Caki2 (cell line): ENCODE measurements around the gene SLC10A7. TPM values are rescaled to one million over a fixed set of nuclear protein-coding genes. Genes with fewer than 3 reads are reported as not detected.

ENCODE experiments used
- DNase-seq: peaks from one replicate; pipeline ENCODE4 v3.0.0-alpha.2; 2015; ENCODE audit warnings: low read depth
- in situ Hi-C: cut with HindIII; loops from 2 replicates; pipeline ENCODE4 v1.10.0; 2016; ENCODE audit warnings: low sequenced_read_pairs, low pct_unique_long_range_greater_than_20kb, mixed read lengths
- total RNA-seq: library from RNA; depleted of rRNA; stranded (reverse); fragments of >200 nt; shearing (Covaris generic); gene quantifications from 2 replicates; pipeline ENCODE4 v1.2.3, GENCODE V29; 2014; ENCODE audit warnings: low replicate concordance; rRNA removed

Gene SLC10A7, protein sequence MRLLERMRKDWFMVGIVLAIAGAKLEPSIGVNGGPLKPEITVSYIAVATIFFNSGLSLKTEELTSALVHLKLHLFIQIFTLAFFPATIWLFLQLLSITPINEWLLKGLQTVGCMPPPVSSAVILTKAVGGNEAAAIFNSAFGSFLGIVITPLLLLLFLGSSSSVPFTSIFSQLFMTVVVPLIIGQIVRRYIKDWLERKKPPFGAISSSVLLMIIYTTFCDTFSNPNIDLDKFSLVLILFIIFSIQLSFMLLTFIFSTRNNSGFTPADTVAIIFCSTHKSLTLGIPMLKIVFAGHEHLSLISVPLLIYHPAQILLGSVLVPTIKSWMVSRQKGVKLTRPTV
- total RNA-seq, result 4.9 and 5.6 TPM in 2 replicates

- in situ Hi-C loops, result no loop called here
- DNase-seq, result peak; percentile 69
Measured at GRCh38 chr4:146521541-146522097, at the start of gene SLC10A7. Gene SLC10A7 (minus strand): TSS chr4:146521940. CDS start chr4:146521717, 223 bp downstream.

GRCh38 chr4:146567396-146567795, 45.7 kb upstream of the SLC10A7 start:
- in situ Hi-C loops, result no loop called here
- DNase-seq, result no peak

DNA sequence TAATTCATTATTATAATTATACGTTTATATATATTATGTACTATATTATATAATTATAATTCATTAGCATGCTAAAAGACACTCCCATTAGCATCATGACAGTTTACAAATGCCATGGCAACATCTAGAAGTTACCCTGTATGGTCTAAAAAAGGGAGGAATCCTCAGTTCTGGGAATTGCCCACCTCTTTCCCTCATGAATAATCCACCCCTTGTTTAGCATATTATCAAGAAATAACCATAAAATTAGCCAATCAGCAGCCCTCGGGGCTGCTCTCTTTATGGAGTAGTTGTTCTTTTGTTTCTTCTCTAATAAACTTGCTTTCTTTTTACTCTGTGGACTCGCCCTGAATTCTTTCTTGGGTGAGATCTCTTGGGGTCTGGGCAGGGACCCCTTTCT, 42.8 kb upstream of the SLC10A7 start:
- DNase-seq, result no peak
- in situ Hi-C loops, result no loop called here

DNA sequence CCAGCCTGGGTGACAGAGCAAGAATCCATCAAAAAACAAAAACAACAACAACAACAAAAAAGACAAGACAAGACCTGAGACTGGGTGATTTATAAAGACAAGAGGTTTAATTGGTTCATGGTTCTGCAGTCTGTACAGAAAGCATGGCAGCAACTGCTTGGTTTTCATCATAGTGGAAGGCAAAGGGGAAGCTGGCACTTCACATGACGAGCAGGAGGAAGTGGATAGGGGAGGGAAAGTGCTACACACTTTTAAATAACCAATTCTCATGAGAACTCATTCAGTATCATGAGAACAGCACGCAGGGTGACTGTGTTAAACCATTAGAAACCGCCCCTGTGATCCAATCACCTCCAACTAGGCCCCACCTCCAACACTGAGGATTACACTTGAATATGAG, 28.4 kb upstream of the SLC10A7 start:
- in situ Hi-C loops, result no loop called here
- DNase-seq, result no peak

- in situ Hi-C loops, result no loop called here
- DNase-seq, result no peak
Measured at GRCh38 chr4:146548443-146548842, 26.7 kb upstream of the SLC10A7 start.

- in situ Hi-C loops, result no loop called here
- no peak for DNase-seq
Measured at GRCh38 chr4:146545102-146545501, 23.4 kb upstream of the SLC10A7 start.

DNA sequence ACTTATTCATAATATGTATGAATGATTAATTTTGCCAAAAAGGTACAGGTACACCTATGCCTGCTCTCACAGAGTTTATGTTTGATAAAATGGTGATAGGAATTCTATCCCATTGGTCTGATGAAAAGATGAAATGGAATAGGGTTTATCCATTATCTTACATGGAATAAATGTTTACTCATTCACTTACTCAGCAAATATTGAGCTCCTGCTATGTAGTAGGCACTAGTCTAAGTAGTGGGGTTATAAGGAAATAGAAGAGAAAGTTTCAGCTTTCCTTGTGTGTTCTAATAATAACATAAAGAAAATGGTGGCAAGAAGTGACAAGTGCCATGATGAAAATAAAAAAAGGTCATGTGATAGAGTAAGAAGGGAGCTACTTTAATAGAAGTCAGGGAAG, 12.4 kb upstream of the SLC10A7 start:
- DNase-seq, result no peak
- in situ Hi-C loops, result no loop called here

DNA sequence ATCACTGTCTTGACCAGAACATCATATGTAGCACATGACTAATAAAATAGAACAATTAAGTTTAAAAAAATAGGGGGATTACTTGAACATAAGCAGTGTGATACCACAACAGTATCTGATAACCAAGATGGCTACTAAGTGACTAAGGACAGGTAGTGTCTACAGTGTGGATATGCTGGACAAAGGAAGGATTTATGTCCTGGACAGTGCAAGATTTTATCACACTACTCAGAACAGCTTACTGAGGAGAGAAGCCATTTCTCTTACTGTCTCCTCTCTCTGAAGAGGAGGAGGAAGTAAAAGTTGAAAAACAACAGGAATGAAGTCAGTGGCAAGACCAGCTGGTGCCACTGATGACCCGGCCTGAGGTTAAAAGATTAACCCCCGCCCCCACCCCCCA, 4.0 kb upstream of the SLC10A7 start:
- in situ Hi-C loops, result no loop called here
- no peak for DNase-seq

DNA sequence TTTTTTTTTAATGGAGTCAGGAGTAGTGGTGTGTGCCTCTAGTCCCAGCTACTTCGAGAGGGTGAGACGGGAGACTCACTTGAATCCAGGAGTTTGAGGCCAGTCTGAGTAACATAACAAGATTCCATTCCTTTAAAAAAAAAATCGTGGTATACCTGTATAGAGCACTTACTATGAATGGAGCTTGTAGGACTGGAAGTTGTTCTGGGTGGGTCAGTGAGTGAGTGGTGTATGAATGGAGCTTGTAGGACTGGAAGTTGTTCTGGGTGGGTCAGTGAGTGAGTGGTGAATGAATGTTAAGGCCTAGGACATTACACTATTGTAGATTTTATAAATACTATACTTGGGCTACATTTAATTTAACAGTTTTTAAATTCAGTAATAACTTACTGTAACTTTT, 2.9 kb upstream of the SLC10A7 start:
- no peak for DNase-seq
- in situ Hi-C loops, result no loop called here

DNA sequence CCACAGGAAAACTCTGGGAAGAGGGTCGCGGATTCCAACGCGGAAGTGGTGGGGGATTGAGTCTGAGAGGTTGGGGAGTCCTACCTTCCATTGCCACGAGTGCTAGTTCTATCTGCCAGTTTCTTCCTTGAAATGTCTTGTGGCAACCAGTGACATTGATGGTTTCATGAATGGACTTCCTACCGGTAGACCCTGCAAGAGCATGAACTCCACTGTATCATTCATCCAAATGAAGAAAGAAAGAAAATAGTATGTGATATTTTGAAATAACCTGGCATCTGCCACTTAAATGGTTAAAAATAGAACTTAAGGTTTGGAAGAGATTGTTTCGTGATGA, 1.1 kb upstream of the SLC10A7 start:
- no peak for DNase-seq
- in situ Hi-C loops, result no loop called here

GRCh38 chr4:146522098-146522868, 543 bp upstream of the SLC10A7 start:
- in situ Hi-C loops, result no loop called here
- DNase-seq, result peak; percentile 80

DNA sequence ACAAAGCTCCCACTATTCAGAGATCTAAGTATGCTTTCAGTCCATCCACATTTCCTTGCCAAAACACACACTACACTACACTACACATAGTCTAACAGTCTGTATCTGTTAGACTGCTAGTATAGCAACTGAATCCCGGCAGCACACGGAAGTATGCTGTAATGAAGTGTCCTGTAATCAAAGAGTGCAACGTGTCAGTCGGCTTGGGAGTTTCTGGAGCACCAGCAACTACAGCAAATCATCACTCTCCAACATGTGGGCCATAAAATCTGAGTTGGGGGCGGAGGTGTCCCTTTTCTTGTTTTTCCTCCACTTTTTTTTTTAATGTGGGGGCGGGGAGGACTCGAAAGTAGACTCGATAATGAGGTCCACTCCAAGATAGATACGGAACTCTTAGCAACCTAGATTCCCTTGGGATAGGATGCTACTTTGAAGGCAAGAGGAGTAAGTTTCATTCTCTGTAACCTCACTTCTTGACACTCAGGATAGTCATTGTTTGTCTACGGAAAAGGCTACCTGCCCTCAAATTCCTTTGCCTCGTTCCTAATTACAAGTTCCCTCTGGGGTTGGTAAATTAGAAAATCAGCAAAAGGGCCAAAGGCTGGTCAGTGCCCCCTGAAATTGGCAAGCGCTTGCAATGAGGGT, 722 bp downstream of the SLC10A7 start:
- peak; percentile 56 for DNase-seq
- in situ Hi-C loops, result no loop called here

GRCh38 chr4:146514651-146515357, 6.9 kb downstream of the SLC10A7 start:
- in situ Hi-C loops, result no loop called here
- no peak for DNase-seq

DNA sequence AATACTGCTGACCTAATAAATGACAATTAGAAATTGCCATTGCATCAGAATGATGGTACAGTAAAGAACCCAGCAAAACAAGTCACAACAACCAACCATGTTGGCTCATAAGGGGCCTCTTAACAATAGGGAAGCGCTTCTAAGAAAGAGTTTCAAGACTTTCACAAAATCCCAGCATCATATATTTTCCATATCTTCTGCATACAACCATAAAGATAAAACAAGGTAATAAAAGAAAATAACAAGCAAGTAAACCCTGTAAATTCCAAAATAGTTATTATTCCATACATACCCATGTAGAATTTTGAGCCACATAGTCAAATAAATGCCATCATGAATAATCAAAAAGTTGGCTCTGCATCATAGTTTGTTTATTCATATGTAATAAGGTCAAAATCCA, 8.2 kb downstream of the SLC10A7 start:
- in situ Hi-C loops, result no loop called here
- no peak for DNase-seq

- DNase-seq, result no peak
- in situ Hi-C loops, result no loop called here
Measured at GRCh38 chr4:146511381-146511780, 10.4 kb downstream of the SLC10A7 start.

GRCh38 chr4:146510942-146511341, 10.8 kb downstream of the SLC10A7 start:
- DNase-seq, result no peak
- in situ Hi-C loops, result no loop called here

- DNase-seq, result no peak
- in situ Hi-C loops, result no loop called here
Measured at GRCh38 chr4:146508229-146508939, 13.4 kb downstream of the SLC10A7 start.

DNA sequence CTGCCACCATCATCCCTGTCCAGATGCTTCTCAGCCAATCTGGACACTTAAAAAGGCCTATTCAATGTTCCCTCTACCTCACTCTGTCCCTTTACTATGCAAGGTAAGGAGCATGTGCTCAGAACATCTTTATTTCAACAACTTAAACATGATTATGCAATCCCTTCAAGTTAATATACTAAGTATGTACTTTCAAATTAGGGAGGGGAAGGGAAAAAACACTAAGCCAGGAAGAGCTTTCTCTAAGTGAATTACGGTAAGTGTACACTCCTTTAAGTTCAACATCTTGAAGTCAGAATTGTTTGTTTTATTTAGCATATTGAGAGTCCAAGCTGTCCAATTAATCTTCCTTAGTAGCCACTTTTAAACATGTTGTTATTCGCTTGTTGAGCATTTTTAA, 14.1 kb downstream of the SLC10A7 start:
- in situ Hi-C loops, result no loop called here
- no peak for DNase-seq
